Sciatic nerve (tissue), 2 donors: ENCODE measurements around the gene MCC. TPM values are rescaled to one million over a fixed set of nuclear protein-coding genes. Genes with fewer than 3 reads are reported as not detected.

Experiments used
- ATAC-seq: fragments of 200-7000 bp; cut with Tn5 transposase; one replicate; pipeline ENCODE4 v1.9.1; 2020; ENCODE audit warnings: mild to moderate bottlenecking, moderate library complexity
- DNase-seq: peaks from one replicate; pipeline ENCODE4 v3.0.0-alpha.2; 2020; ENCODE audit warnings: low spot score
- intact Hi-C: fragments of 100-400 bp; cut with DNase I; formaldehyde crosslinking; loops from one replicate; pipeline ENCODE4 v1.14.2; 2022
- total RNA-seq: library from RNA; stranded (reverse); fragmentation: NEBNext Ultra II Directional; extraction: Animal tissue kit (Norgen Biotek cat#: 25700); gene quantifications from one replicate; pipeline ENCODE4 v1.2.1, GENCODE V29; 2021
- donor health status: DM: no; HTN: no; CAD: no.
- donor health status: DM: no; HTN: no; CAD: no.

Gene MCC
- total RNA-seq, 1 donor from 2014 or later = 41.9 TPM

- intact Hi-C loops = no loop called here
- peak; percentile 44 for ATAC-seq
- DNase-seq = no peak
Measured at GRCh38 chr5:113338628-113339027, 149.6 kb downstream of the MCC start.

- no peak for ATAC-seq
- intact Hi-C loops = no loop called here
Measured at GRCh38 chr5:113337515-113338415, 150.5 kb downstream of the MCC start.

GRCh38 chr5:113336975-113337374, 151.3 kb downstream of the MCC start:
- DNase-seq = peak; percentile 65
- ATAC-seq = peak; percentile 94
- intact Hi-C loops = no loop called here

More at GRCh38 chr5:113337515-113338415, 150.5 kb downstream of the MCC start:
- DNase-seq = no peak

GRCh38 chr5:113333411-113333810, 154.8 kb downstream of the MCC start:
- ATAC-seq = no peak
- intact Hi-C loops = no loop called here
- no peak for DNase-seq

- ATAC-seq = peak; percentile 67
- no peak for DNase-seq
- intact Hi-C loops = no loop called here
Measured at GRCh38 chr5:113331209-113331551, 157.1 kb downstream of the MCC start.

- peak; percentile 73 for ATAC-seq
- intact Hi-C loops = no loop called here
- DNase-seq = no peak
Measured at GRCh38 chr5:113330533-113331208, 157.6 kb downstream of the MCC start.

GRCh38 chr5:113329981-113330380, 158.3 kb downstream of the MCC start:
- ATAC-seq (no peak), DNase-seq (no peak)
- intact Hi-C loops = no loop called here

GRCh38 chr5:113325054-113325453, 163.2 kb downstream of the MCC start:
- ATAC-seq = no peak
- intact Hi-C loops = no loop called here
- no peak for DNase-seq

GRCh38 chr5:113321276-113321675, 167.0 kb downstream of the MCC start:
- ATAC-seq = peak; percentile 85
- intact Hi-C loops = no loop called here
- DNase-seq = no peak

- no peak for ATAC-seq
- DNase-seq = no peak
- intact Hi-C loops = no loop called here
Measured at GRCh38 chr5:113320273-113320780, 167.9 kb downstream of the MCC start.

- DNase-seq (no peak), ATAC-seq (no peak)
- intact Hi-C loops = loop anchor here (5.0 kb wide), 1 partner anchor 1768 kb away; no protein-coding TSS in a partner anchor
Measured at GRCh38 chr5:113319256-113320053, 168.8 kb downstream of the MCC start.

- DNase-seq (no peak), ATAC-seq (no peak)
- intact Hi-C loops = loop anchor here (5.0 kb wide), 1 partner anchor 1770 kb away; no protein-coding TSS in a partner anchor
Measured at GRCh38 chr5:113317636-113318035, 170.6 kb downstream of the MCC start.

- intact Hi-C loops = no loop called here
- DNase-seq (no peak), ATAC-seq (no peak)
Measured at GRCh38 chr5:113311301-113311700, 177.0 kb downstream of the MCC start.

GRCh38 chr5:113302120-113302519, 186.1 kb downstream of the MCC start:
- DNase-seq (no peak), ATAC-seq (no peak)
- intact Hi-C loops = no loop called here

GRCh38 chr5:113299591-113299990, 188.7 kb downstream of the MCC start:
- DNase-seq (no peak), ATAC-seq (no peak)
- intact Hi-C loops = no loop called here

- ATAC-seq (no peak), DNase-seq (no peak)
- intact Hi-C loops = no loop called here
Measured at GRCh38 chr5:113296676-113297075, 191.6 kb downstream of the MCC start.

GRCh38 chr5:113295111-113295539, 193.1 kb downstream of the MCC start:
- ATAC-seq = peak; percentile 6
- no peak for DNase-seq
- intact Hi-C loops = no loop called here

- DNase-seq (peak; percentile 95), ATAC-seq (peak; percentile 98)
- intact Hi-C loops = no loop called here
Measured at GRCh38 chr5:113294311-113295110, 193.7 kb downstream of the MCC start.

GRCh38 chr5:113293975-113294310, 194.3 kb downstream of the MCC start:
- intact Hi-C loops = no loop called here
- DNase-seq = no peak
- peak; percentile 13 for ATAC-seq
